Activated CD4-positive, alpha-beta T cell treated with anti-CD3 and anti-CD28 coated beads, Interleukin-2, Interleukin-4, amounts not matched to agents 100 ng/mL and 50 ng/mL, durations not matched to agents 16 hours and 8 hours (primary cell): ENCODE measurements around the gene LGI4.

Source experiments
- DNase-seq: peaks from one replicate; pipeline ENCODE4 v3.0.0-alpha.2; 2020; ENCODE audit warnings: low spot score

LGI4 gene

DNA sequence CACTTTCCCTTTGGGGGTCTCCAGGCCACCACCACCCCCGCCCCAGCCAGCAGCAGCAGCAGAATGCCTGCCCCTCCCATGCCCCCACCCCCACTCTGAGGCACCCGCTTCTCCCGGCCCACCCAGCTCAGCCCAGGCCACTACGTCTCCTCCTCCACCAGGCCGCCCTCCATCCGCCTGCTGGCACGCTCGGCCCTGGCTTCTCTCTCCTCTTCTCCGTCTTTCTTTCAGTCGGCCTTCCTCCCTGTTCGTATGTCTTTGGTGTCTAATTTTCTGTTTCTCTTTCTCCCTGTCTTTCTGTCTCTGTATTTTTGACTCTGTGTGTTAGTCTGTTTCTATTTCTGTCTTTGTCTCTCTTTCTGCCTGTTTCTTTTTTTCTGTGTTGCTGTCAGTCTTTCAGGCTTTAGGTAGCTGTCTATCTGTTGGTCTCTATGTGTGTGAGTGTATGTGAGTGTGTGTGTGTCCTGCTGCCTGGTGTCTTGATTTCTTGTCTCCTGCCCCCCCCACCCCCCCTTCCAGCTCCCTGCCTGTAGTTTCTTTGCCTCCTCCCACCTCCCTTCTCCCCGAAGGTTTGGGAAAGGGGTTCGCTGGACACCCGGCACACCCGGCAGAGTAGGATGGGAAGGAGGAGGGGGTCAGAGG is at the start of gene LGI4:
LGI4 (minus strand) TSS at position 459 of the 642 bp plus-strand sequence; CDS start at position 80, 379 bp downstream.
- DNase-seq, result no peak

DNA sequence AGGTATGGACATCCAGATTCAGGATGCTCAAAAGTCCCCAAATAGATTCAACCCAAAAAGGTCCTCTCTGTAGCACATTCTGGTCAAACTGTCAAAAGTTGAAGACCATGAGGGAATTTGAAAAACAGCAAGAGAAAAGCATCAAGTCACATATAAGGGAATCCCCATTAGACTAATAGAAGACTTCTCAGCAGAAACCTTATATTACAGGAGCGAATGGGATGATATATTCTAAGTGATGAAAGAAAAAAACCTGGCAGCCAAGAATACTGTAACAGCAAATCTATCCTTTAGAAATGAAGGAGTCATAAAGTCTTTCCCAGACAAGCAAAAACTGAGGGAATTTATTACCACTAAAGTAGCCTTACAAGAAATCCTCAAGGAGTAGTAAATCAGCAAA is 49.4 kb upstream of the LGI4 start:
- DNase-seq, result no peak

DNA sequence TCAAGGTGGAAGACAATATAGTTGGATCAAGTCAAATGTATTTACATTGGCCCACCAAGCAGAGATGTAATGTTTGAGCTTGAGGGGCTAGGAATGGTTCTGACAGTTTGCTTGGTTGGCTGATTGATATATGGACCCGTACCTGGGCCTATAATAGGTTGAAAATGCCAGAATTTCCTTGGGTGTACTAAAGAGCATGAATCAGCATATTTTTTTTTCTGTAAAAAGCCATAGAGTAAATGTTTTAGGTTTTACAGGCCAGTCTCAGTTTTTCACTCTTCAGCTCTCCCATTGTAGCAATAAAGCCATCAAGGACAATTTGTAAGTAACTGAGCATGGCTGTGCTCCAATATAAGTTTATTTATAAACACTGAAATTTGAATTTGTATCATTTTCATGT is 46.5 kb upstream of the LGI4 start:
- DNase-seq, result no peak

GRCh38 chr19:35179830-35180229 is 45.0 kb upstream of the LGI4 start:
- DNase-seq, result no peak

DNA sequence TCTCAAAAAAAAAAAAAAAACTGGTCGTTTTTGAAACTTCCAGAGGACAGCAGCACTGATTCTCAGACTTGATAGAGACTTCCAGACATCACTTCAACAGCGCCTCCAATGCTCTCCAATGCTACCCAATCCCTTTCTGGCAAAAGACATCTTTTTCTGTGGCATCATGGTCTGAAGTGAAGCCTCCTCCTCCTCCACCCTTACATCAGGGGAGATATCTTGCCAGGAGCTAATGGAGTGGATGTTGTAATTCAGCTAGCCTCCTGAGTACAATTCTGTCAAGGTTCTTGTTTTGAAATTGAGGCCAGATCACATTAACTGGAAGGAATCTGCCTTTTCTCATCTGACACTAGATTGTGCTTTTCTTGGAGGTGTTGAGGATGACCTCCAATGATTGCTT is 43.8 kb upstream of the LGI4 start:
- DNase-seq, result no peak

- no peak for DNase-seq
Observed at GRCh38 chr19:35177377-35178274, 42.8 kb upstream of the LGI4 start.

GRCh38 chr19:35176181-35176570 is 41.3 kb upstream of the LGI4 start:
- DNase-seq, result no peak

- DNase-seq, result no peak
Observed at GRCh38 chr19:35174226-35174625, 39.4 kb upstream of the LGI4 start.

DNA sequence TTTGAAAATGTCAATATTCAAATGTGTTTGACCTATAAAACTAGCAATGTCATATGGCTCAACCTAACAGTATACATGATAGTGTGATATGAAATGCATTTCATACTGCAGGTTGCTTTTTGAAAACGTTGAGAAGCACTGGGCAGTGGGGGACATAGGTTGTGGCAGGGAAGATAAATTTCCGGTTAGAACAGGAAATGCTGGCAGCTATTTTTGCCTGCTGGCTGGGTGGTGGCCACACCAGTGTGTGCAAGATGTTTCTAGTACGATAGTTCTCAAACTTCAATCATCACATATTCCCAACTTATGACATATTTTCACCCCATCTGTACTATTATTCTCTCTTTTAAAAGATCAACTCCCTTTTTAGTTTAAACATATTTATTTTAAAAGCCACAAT is 36.9 kb upstream of the LGI4 start:
- no peak for DNase-seq

DNA sequence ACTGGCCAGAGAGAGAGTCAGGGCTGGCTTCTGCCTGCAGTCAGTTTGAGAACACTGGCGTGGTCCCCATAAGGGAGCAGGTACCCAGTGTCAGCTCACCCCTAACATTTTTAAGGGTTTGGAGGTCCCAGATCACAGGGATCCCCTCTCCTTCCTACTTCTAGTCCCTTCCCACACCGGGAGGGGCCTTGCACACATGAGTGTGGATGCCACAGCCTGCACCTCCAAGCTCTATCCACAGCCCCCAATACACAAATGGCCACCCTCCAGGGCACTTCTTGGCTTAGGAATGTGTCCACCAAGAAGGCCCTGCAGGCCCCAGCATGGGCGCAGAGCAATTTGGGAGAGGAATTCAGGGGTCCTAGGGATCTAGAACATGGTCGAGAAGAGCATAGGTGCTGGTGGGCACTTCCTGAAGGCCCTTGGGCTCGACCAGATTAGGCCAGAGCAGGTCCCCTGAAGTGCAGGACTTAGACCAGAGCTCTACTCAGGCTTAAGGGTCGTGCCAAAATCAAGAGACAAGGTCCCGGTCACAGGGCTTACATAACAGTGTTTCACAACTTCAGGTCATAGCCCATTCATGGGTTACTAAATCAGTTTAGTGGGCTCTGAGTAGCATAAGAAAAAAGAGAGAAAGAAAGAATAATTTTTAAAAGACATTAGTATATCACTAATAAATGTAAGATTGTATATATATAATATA is 35.7 kb upstream of the LGI4 start:
- no peak for DNase-seq

- DNase-seq, result no peak
Observed at GRCh38 chr19:35169221-35169995, 34.5 kb upstream of the LGI4 start.

- no peak for DNase-seq
Observed at GRCh38 chr19:35168196-35168595, 33.3 kb upstream of the LGI4 start.

DNA sequence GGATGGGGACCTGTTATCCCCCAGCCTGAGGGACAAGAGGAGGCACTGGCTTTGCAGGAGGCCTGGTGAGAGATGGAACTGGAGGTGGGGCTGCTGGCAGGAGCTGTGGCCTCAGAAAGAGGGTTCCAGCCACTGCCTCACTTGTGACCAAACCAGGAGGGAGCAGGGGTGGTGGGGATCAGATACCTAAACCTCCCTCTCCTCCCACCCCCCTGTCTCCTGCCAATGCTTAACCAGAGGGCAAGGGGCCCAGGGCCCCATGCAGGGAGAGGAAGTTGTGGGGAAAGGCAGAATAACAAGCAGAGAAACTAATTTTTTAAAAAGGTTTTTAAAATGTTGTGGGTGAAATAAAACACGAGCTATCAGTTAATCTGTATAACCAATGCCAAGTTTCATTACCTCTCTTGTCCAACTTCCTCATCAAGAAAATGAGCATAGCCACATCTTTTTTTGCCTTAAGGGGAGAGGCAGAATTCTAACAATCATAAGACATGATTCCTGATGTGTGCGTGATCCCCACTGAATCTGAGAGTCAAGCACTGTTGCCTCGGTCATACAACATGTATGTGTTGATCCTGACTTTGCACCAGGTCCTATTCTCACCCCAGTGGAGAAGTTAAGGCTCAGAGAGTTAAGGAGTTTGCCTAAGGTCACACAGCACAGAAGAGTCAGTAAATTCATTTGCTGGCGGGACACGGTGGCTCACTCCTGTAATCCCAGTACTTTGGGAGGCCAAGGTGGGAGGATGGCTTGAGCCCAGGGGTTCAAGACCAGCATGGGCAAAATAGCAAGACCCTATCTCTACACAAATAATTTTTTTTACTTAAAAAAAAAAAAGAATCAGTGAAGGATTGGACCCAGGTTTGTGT is 32.6 kb upstream of the LGI4 start:
- DNase-seq, result no peak

DNA sequence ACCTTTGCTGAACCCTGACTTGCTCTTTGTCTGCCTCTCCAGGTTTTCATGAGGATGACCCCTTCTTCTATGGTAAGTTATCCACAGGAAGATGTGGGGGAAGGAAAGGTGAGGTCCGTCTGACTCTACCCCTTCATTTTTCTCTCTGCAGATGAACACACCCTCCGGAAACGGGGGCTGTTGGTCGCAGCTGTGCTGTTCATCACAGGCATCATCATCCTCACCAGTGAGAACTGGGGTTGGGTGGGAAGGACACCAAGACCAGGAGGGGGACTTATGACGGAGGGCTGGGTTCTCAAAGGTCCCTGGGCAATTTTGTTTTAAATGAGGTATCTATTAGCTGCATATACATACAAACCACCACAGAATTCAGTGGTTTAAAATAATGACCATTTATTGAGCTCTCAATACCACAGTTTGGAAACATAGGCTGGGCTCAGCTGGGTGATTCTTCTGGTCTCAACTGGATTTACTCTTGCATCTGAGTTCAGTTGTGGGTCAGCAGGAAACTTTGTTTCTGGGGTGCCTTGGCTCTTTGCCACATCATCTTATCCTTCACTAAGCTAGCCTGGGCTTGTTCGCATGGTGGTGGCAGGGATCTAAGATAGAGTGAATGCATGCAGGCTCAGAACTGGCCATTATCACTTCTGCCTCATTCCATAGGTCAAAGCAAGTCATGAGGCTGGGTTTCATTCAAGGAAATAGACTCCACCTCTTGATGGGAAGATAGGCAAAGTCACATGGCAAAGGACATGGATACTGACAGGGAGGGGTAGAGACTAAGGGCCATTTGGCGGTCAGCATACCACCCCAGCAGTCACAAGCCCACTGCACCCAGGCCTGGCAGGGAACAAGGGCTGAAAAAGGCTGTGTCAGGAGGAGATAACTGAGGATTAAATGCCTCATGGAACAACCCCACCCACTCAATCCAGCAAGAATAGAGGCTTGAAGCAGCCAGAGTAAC is 31.5 kb upstream of the LGI4 start:
- no peak for DNase-seq

- DNase-seq, result no peak
Observed at GRCh38 chr19:35165200-35166058, 30.6 kb upstream of the LGI4 start.

GRCh38 chr19:35164418-35164817 is 29.6 kb upstream of the LGI4 start:
- no peak for DNase-seq

DNA sequence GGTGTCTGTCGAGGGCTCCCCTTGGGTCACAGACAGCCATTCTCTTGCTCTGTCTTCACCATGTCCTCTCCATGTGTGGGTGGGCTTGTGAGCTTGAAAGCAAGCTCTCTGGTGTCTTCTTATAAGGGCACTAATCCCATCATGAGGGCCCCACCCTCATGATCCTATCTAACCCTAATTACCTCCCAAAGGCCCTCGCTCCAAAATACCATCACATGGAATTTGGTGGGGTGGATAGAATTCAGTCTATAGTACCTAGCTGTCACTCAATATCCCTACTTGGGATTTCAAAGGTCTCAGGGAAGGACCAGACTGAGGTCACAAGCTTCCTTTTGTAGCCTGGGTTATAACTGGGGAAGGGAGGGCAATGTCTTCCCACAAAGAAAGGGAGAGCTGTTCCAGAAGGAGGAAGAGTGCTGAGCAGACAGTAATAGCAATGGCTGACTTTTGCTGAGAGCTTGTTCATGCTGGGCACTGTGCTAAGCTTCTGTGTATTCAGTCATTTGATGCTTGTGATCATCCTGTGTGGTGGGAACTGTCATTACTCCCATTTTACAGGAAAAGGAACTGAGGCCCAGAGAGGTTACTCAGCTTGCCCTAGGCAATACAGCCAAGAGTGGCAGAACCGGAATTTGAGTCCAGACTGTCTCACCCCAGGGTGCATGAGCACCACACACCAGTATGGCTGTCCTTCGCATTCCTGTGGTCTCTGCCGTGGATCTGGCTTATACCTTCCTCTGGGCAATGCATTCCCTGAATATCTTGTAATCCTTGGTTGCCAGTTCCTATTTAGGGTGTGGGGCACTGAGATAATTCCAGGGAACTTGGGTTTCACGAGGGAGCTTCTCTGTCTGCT is 27.8 kb upstream of the LGI4 start:
- DNase-seq, result no peak

DNA sequence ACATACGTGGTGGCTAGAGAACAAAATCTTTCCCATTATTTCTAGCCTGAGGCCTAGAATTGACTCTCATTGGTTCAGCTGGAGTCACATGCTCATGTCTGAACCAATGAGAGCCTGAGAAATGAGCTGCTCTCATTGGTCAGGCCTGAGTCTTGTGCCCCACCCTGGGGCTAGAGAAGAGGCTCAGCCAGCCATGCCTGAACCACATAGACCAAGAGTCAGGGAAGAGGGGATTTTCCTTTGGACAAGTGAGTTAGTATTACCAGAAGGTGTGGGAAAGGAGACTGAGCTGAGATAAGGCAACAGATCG is 26.5 kb upstream of the LGI4 start:
- DNase-seq, result no peak
